MM.1S (cell line): Measurements from ENCODE around the gene HTRA3.

Experiments
- CTCF ChIP-seq: fragments of 300-600 bp; sonication (generic); IDR thresholded peaks from 2 replicates; pipeline ENCODE4 v1.5.1; 2016; ENCODE audit warnings: antibody characterized with exemption, low read length, mixed read lengths
- EZH2 ChIP-seq: fragments of 300-600 bp; sonication (generic); optimal IDR thresholded peaks from 2 replicates; pipeline ENCODE3; 2017; ENCODE audit warnings: low read depth, mild to moderate bottlenecking, antibody characterized with exemption, low read length, mixed read lengths
- EZH2phosphoT487 ChIP-seq: fragments of 300-600 bp; sonication (generic); IDR thresholded peaks from 2 replicates; pipeline ENCODE4 v1.6.1; 2018; ENCODE audit warnings: antibody characterized with exemption, low read length

DNA sequence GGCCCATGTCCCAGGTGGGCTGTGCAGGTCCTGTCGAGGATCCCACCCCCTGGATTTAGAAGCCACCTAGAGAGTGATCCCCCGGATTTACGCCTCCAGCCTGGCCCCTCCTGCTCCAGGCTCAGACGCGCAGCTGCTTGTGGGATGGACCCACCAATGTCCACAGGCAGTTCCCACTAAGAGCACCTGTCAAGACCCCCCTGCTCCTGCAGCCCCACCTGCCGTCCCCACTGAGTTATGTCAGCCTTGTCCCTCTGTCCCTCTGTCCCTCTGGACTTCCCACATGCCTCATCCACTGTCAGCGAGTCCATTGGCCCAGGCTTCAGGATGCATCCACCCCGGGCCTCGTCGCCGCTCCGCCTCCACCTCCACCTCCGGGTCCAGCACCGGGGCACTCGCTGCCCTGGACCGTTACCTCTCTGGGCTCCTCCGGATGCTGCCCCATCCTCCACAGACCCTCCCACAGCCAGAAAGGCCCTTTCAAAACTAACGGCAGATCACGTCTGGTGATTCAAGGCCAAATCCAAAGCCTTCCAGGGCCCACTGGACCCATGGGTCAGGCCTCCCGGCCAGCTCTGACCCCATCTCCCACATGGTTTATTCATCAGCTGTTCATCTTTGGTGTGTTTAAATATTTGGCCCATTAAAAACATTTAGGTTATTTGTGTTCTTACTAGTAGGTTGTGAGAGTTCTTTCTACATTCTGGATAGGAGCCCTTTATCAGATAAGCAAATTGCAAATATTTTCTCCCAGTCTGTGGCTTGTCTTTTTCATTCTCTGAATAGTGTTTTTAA is 28.3 kb downstream of the HTRA3 start:
- TF ChIP-seq CTCF (no peak), EZH2 (no peak), EZH2phosphoT487 (no peak)
